PC-9 (cell line): Measurements from ENCODE around the gene USP9Y. TPM values are rescaled to one million over a fixed set of nuclear protein-coding genes. Genes with fewer than 3 reads are reported as not detected.

Experiments
- BruUV-seq: library from RNA; stranded (reverse); fragments of 400-500 nt; replicated peaks from 2 replicates; lab custom pipeline; 2021; lab: Mats Ljungman, UMichigan
- CTCF ChIA-PET: fragments of 300-600 bp; sonication (Branson Sonifier 250); formaldehyde crosslinking; loops from one replicate; lab custom pipeline; 2022; ENCODE audit warnings: antibody characterized with exemption; lab: Charles Lee
- POLR2A ChIA-PET: fragments of 300-600 bp; sonication (Branson Sonifier 250); formaldehyde crosslinking; loops from one replicate; lab custom pipeline; 2022; ENCODE audit warnings: antibody characterized with exemption; ENCODE audit not compliant: unreplicated experiment; lab: Charles Lee
- DNase-seq, 2 experiments: peaks; one replicate each; pipeline versions ENCODE4 v3.0.0 to v3.0.0-alpha.2; 2015 to 2022; ENCODE audit warnings: mixed read lengths in 1 of 2
- H2AFZ ChIP-seq: fragments of 200-600 bp; sonication (generic); 2 replicates; pipeline ENCODE4 v1.8.1; 2017; ENCODE audit warnings: antibody characterized with exemption
- H3F3A ChIP-seq: fragments of 200-600 bp; sonication (generic); 2 replicates; pipeline ENCODE4 v1.8.1; 2017; ENCODE audit warnings: antibody characterized with exemption, mild to moderate bottlenecking, low read depth; ENCODE audit not compliant: insufficient read depth
- H3K27ac ChIP-seq: fragments of 200-600 bp; sonication (generic); 2 replicates; pipeline ENCODE4 v1.6.1; 2016; ENCODE audit warnings: mixed run types
- H3K27me3 ChIP-seq: fragments of 200-600 bp; sonication (generic); 2 replicates; pipeline ENCODE4 v1.6.1; 2016; ENCODE audit warnings: low read depth, mixed run types; ENCODE audit not compliant: insufficient read depth
- H3K36me3 ChIP-seq: fragments of 200-600 bp; sonication (generic); 2 replicates; pipeline ENCODE4 v1.6.1; 2016; ENCODE audit warnings: low read depth, mixed run types
- H3K4me1 ChIP-seq: fragments of 200-600 bp; sonication (generic); replicated peaks from 2 replicates; pipeline ENCODE4 v1.6.1; 2016; ENCODE audit warnings: mixed run types; ENCODE audit not compliant: insufficient read depth
- H3K4me2 ChIP-seq: fragments of 200-600 bp; sonication (generic); 2 replicates; pipeline ENCODE4 v1.6.1; 2017; ENCODE audit warnings: mixed run types
- H3K4me3 ChIP-seq: fragments of 200-600 bp; sonication (generic); 2 replicates; pipeline ENCODE4 v1.6.1; 2016; ENCODE audit warnings: mixed run types
- H3K79me2 ChIP-seq: fragments of 200-600 bp; sonication (generic); 2 replicates; pipeline ENCODE4 v1.6.1; 2017; ENCODE audit warnings: low read depth, mixed run types
- H3K9me2 ChIP-seq: fragments of 200-600 bp; sonication (generic); 2 replicates; pipeline ENCODE4 v1.8.1; 2017; ENCODE audit warnings: mild to moderate bottlenecking; ENCODE audit not compliant: insufficient read depth
- H3K9me3 ChIP-seq: fragments of 200-600 bp; sonication (generic); 2 replicates; pipeline ENCODE4 v1.8.1; 2016; ENCODE audit warnings: low read depth; ENCODE audit not compliant: insufficient read depth
- H4K20me1 ChIP-seq: fragments of 200-600 bp; sonication (generic); 2 replicates; pipeline ENCODE4 v1.8.1; 2017; ENCODE audit not compliant: insufficient read depth
- EZH2 ChIP-seq: fragments of 200-600 bp; sonication (generic); IDR thresholded peaks from 2 replicates; pipeline ENCODE4 v1.8.0; 2017; ENCODE audit warnings: antibody characterized with exemption, low read depth
- intact Hi-C: fragments of 100-400 bp; cut with micrococcal nuclease; formaldehyde crosslinking; loops from one replicate; pipeline ENCODE4 v1.10.0; 2022; ENCODE audit not compliant: unreplicated experiment
- total RNA-seq: library from RNA; stranded (reverse); gene quantifications from 2 replicates; pipeline ENCODE4 v1.2.3, GENCODE V29; 2021
- TF ChIP-seq, protein P1 (sequence below): fragments of 200-600 bp; sonication (generic); conservative IDR thresholded peaks from 2 replicates; pipeline ENCODE4 v1.6.1; 2017; ENCODE audit warnings: mixed run types, antibody characterized with exemption, mild to moderate bottlenecking, moderate library complexity

The USP9Y gene
- total RNA-seq, 1 experiment from 2014 or later: not detected

DNA sequence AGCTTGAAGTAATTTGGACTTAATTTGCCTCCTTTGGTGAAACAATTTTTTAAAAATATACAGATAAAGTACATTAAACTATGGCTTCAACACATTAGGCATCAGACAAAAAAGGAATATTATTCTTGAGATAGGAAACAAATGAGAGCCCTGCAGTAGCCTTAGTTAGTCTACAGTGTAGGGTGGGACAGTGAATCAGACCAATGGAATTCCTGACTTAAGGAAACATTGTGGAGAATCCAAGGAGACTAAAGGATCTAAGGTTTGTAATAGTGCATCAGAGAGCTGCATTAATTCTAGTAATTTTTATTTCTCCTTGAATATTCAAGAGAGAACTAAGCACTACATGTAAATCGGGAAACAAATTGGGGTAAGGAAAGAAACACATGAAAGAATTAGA lies 125.8 kb downstream of the USP9Y start:
- H3K9me2 ChIP-seq: no peaks in the 10 kb centered on the region
- intact Hi-C loops: no loop called here
- H4K20me1 ChIP-seq: no peaks in the 10 kb centered on the region
- ChIA-PET CTCF (no interaction called here), POLR2A (no interaction called here)
- H3K36me3 ChIP-seq: no peaks in the 10 kb centered on the region
- no TSS peak for BruUV-seq
- H3K4me1 ChIP-seq: no peaks in the 10 kb centered on the region
- H3K27ac ChIP-seq: no peak overlapping the region
- H3K79me2 ChIP-seq: no peaks in the 10 kb centered on the region
- TF ChIP-seq, protein P1, sequence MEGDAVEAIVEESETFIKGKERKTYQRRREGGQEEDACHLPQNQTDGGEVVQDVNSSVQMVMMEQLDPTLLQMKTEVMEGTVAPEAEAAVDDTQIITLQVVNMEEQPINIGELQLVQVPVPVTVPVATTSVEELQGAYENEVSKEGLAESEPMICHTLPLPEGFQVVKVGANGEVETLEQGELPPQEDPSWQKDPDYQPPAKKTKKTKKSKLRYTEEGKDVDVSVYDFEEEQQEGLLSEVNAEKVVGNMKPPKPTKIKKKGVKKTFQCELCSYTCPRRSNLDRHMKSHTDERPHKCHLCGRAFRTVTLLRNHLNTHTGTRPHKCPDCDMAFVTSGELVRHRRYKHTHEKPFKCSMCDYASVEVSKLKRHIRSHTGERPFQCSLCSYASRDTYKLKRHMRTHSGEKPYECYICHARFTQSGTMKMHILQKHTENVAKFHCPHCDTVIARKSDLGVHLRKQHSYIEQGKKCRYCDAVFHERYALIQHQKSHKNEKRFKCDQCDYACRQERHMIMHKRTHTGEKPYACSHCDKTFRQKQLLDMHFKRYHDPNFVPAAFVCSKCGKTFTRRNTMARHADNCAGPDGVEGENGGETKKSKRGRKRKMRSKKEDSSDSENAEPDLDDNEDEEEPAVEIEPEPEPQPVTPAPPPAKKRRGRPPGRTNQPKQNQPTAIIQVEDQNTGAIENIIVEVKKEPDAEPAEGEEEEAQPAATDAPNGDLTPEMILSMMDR: no peak
- TF ChIP-seq EZH2: no peak
- no peak overlapping the region for H3K4me3 ChIP-seq
- DNase-seq: no peak
- no peaks in the 10 kb centered on the region for H3K27me3 ChIP-seq
- no peaks in the 10 kb centered on the region for H3F3A ChIP-seq
- no peaks in the 10 kb centered on the region for H3K9me3 ChIP-seq
- no peak overlapping the region for H3K4me2 ChIP-seq
- H2AFZ ChIP-seq: no peak overlapping the region

DNA sequence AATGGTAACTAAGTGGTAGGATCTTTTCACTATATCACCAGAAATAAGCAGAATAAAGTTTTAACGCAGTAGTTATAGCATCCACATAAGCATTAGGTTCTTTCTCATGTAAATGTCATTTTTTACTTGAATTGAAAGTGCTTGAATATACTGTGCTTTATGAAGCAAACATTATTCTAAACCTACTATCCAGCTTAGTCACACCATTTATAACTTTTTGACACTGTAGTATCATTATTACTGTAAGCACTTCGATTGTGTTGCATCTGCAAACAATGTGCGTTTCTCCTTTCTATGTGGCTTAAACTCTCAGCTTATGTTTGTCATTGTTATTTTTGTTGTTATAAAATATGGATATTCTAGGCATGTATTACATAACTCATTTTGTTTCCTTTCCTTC lies 132.3 kb downstream of the USP9Y start:
- no peaks in the 10 kb centered on the region for H3K9me2 ChIP-seq
- no peaks in the 10 kb centered on the region for H3K36me3 ChIP-seq
- no peaks in the 10 kb centered on the region for H3K4me1 ChIP-seq
- BruUV-seq: no TSS peak
- no peaks in the 10 kb centered on the region for H4K20me1 ChIP-seq
- no peak overlapping the region for H3K27ac ChIP-seq
- ChIA-PET POLR2A (no interaction called here), CTCF (no interaction called here)
- no peaks in the 10 kb centered on the region for H3K27me3 ChIP-seq
- H3F3A ChIP-seq: no peaks in the 10 kb centered on the region
- intact Hi-C loops: no loop called here
- TF ChIP-seq, protein P1: no peak
- TF ChIP-seq EZH2: no peak
- no peak overlapping the region for H2AFZ ChIP-seq
- no peaks in the 10 kb centered on the region for H3K79me2 ChIP-seq
- no peak overlapping the region for H3K4me2 ChIP-seq
- no peak overlapping the region for H3K4me3 ChIP-seq
- H3K9me3 ChIP-seq: no peaks in the 10 kb centered on the region
- DNase-seq: no peak

DNA sequence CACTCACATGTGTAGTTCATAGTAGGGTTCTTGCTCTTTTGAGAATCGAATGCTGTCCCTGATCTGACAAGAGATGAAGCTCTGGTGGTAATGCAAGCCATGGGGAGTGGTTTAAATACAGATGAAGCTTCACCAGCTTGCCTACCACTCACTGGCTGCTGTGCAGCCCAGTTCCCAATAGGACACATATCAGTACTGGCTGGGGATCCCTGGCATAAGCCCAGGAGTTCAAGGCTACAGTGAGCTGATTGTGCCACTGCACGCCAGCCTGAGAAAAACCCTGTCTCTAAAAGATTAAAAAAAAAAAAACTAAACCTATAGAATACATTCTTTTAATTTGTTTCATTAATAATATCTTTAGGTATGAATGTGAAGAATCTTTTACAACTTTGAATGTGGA lies 136.5 kb downstream of the USP9Y start:
- ChIA-PET CTCF (no interaction called here), POLR2A (no interaction called here)
- H3K36me3 ChIP-seq: no peaks in the 10 kb centered on the region
- H3K27me3 ChIP-seq: no peaks in the 10 kb centered on the region
- H3K27ac ChIP-seq: no peak overlapping the region
- no peaks in the 10 kb centered on the region for H3K4me1 ChIP-seq
- TF ChIP-seq, protein P1: no peak
- no peak for TF ChIP-seq EZH2
- no peak for DNase-seq
- no peak overlapping the region for H2AFZ ChIP-seq
- H3K79me2 ChIP-seq: no peaks in the 10 kb centered on the region
- intact Hi-C loops: no loop called here
- BruUV-seq: no TSS peak
- no peaks in the 10 kb centered on the region for H3F3A ChIP-seq
- no peaks in the 10 kb centered on the region for H3K9me3 ChIP-seq
- H4K20me1 ChIP-seq: no peaks in the 10 kb centered on the region
- no peak overlapping the region for H3K4me2 ChIP-seq
- H3K9me2 ChIP-seq: no peaks in the 10 kb centered on the region
- H3K4me3 ChIP-seq: no peak overlapping the region
